H9 (cell line): ENCODE results near the gene ZFAND3. TPM values are rescaled to one million over a fixed set of nuclear protein-coding genes. Genes with fewer than 3 reads are reported as not detected.

Experiments
- DNase-seq: peaks from one replicate; pipeline ENCODE4 v3.0.0-alpha.2; 2017
- H2AFZ ChIP-seq: one replicate; pipeline ENCODE4 v1.6.1; 2013; ENCODE audit warnings: mild to moderate bottlenecking, low read length, control low read depth, moderate library complexity
- H2AK5ac ChIP-seq: 2 replicates; pipeline ENCODE4 v1.6.1; 2013; ENCODE audit warnings: low read length, control low read depth, mixed read lengths; ENCODE audit not compliant: insufficient read length
- H2BK120ac ChIP-seq: one replicate; pipeline ENCODE4 v1.6.1; 2013; ENCODE audit warnings: low read depth, mild to moderate bottlenecking, low read length, control low read depth, inconsistent platforms; ENCODE audit not compliant: poor library complexity, severe bottlenecking
- H2BK12ac ChIP-seq: 2 replicates; pipeline ENCODE4 v1.6.1; 2013; ENCODE audit warnings: low read length, control low read depth, mixed read lengths, low read depth; ENCODE audit not compliant: insufficient read length
- H2BK15ac ChIP-seq: 2 replicates; pipeline ENCODE4 v1.6.1; 2013; ENCODE audit warnings: low read depth, low read length, control low read depth
- H2BK20ac ChIP-seq: one replicate; pipeline ENCODE4 v1.6.1; 2013; ENCODE audit warnings: low read depth, mild to moderate bottlenecking, low read length, control low read depth, inconsistent platforms; ENCODE audit not compliant: poor library complexity, severe bottlenecking
- H2BK5ac ChIP-seq: 2 replicates; pipeline ENCODE4 v1.6.1; 2013; ENCODE audit warnings: low read length, control low read depth, mixed read lengths; ENCODE audit not compliant: insufficient read length
- H3K14ac ChIP-seq: 2 replicates; pipeline ENCODE4 v1.6.1; 2013; ENCODE audit warnings: low read length, control low read depth; ENCODE audit not compliant: insufficient read depth
- H3K18ac ChIP-seq: 2 replicates; pipeline ENCODE4 v1.6.1; 2013; ENCODE audit warnings: low read depth, mild to moderate bottlenecking, mixed read lengths, low read length, control low read depth; ENCODE audit not compliant: insufficient read length
- H3K23ac ChIP-seq: 2 replicates; pipeline ENCODE4 v1.6.1; 2013; ENCODE audit warnings: low read length, control low read depth, mixed read lengths, low read depth; ENCODE audit not compliant: insufficient read length
- H3K23me2 ChIP-seq: 2 replicates; pipeline ENCODE4 v1.6.1; 2013; ENCODE audit warnings: low read depth, mild to moderate bottlenecking, mixed read lengths, low read length, control low read depth; ENCODE audit not compliant: insufficient read length, poor library complexity, severe bottlenecking
- H3K27ac ChIP-seq: 2 replicates; pipeline ENCODE4 v1.5.1; 2013; ENCODE audit warnings: low read length, control low read depth, mixed read lengths, low read depth; ENCODE audit not compliant: insufficient read length
- H3K27me3 ChIP-seq: 2 replicates; pipeline ENCODE4 v1.6.1; 2013; ENCODE audit warnings: low read length, control low read depth, inconsistent platforms; ENCODE audit not compliant: insufficient read depth
- H3K4ac ChIP-seq: 2 replicates; pipeline ENCODE4 v1.6.1; 2013; ENCODE audit warnings: low read depth, mild to moderate bottlenecking, control low read depth, inconsistent platforms, low read length, moderate library complexity
- H3K4me1 ChIP-seq: 2 replicates; pipeline ENCODE4 v1.6.1; 2013; ENCODE audit warnings: low read length, control low read depth, inconsistent platforms; ENCODE audit not compliant: insufficient read depth
- H3K4me2 ChIP-seq: 2 replicates; pipeline ENCODE4 v1.6.1; 2013; ENCODE audit warnings: low read length, control low read depth, mixed read lengths; ENCODE audit not compliant: insufficient read length, insufficient read depth
- H3K56ac ChIP-seq: 2 replicates; pipeline ENCODE4 v1.6.1; 2013; ENCODE audit warnings: low read depth, mild to moderate bottlenecking, mixed read lengths, low read length, control low read depth; ENCODE audit not compliant: insufficient read length
- H3K79me1 ChIP-seq: 2 replicates; pipeline ENCODE4 v1.6.1; 2013; ENCODE audit warnings: low read depth, mild to moderate bottlenecking, moderate library complexity, low read length, control low read depth, inconsistent platforms; ENCODE audit not compliant: insufficient read depth, poor library complexity, severe bottlenecking
- H3K79me2 ChIP-seq: 2 replicates; pipeline ENCODE4 v1.6.1; 2013; ENCODE audit warnings: low read length, control low read depth, inconsistent platforms; ENCODE audit not compliant: insufficient read depth
- H3K9ac ChIP-seq: 2 replicates; pipeline ENCODE4 v1.6.1; 2013; ENCODE audit warnings: low read length, control low read depth, mixed read lengths; ENCODE audit not compliant: insufficient read length; ENCODE audit errors: extremely low read depth
- H3K9me3 ChIP-seq: one replicate; pipeline ENCODE4 v1.6.1; 2013; ENCODE audit warnings: low read depth, low read length, inconsistent platforms; ENCODE audit not compliant: control insufficient read depth
- H3T11ph ChIP-seq: one replicate; pipeline ENCODE4 v1.6.1; 2013; ENCODE audit warnings: mild to moderate bottlenecking, low read length, control low read depth, inconsistent platforms
- H4K20me1 ChIP-seq: one replicate; pipeline ENCODE4 v1.6.1; 2013; ENCODE audit not compliant: control insufficient read depth, insufficient read length, insufficient read depth
- H4K5ac ChIP-seq: 2 replicates; pipeline ENCODE4 v1.6.1; 2013; ENCODE audit warnings: low read depth, mild to moderate bottlenecking, mixed read lengths, low read length, control low read depth; ENCODE audit not compliant: insufficient read length
- H4K8ac ChIP-seq: replicated peaks from 2 replicates; pipeline ENCODE4 v1.6.1; 2013; ENCODE audit warnings: low read length, control low read depth, mixed read lengths, low read depth; ENCODE audit not compliant: insufficient read length
- H4K91ac ChIP-seq: 2 replicates; pipeline ENCODE4 v1.6.1; 2013; ENCODE audit warnings: low read depth, mild to moderate bottlenecking, moderate library complexity, mixed read lengths, low read length, control low read depth; ENCODE audit not compliant: insufficient read length
- H3K27ac Mint-ChIP-seq, 3 experiments: 2 replicates in 2 of 3; 3 replicates in 1 of 3; pipeline ENCODE4 v1.8.0; 2020 to 2021; ENCODE audit warnings: mixed read lengths in 3 of 3, mild to moderate bottlenecking in 1 of 3, moderate library complexity in 1 of 3
- H3K27me3 Mint-ChIP-seq: 2 replicates; pipeline ENCODE4 v1.8.0; 2021; ENCODE audit warnings: low read depth, mild to moderate bottlenecking, moderate library complexity, mixed read lengths
- H3K36me3 Mint-ChIP-seq, 3 experiments: 2 replicates in 2 of 3; 3 replicates in 1 of 3; pipeline ENCODE4 v1.8.0; 2020 to 2021; ENCODE audit warnings: low read depth in 3 of 3, mixed read lengths in 3 of 3; ENCODE audit not compliant: insufficient read depth in 1 of 3
- H3K4me1 Mint-ChIP-seq, 2 experiments: 2 replicates each; pipeline ENCODE4 v1.8.0; 2020; ENCODE audit warnings: mixed read lengths in 2 of 2
- H3K4me3 Mint-ChIP-seq, 2 experiments: 2 replicates in 1 of 2; 3 replicates in 1 of 2; pipeline ENCODE4 v1.8.0; 2020 to 2021; ENCODE audit warnings: mild to moderate bottlenecking in 2 of 2, mixed read lengths in 2 of 2, moderate library complexity in 1 of 2
- H3K9me3 Mint-ChIP-seq, 2 experiments: 2 replicates in 1 of 2; 3 replicates in 1 of 2; pipeline ENCODE4 v1.8.0; 2020; ENCODE audit warnings: mild to moderate bottlenecking in 2 of 2, mixed read lengths in 2 of 2, moderate library complexity in 1 of 2
- CTCF ChIP-seq: fragments of 200-600 bp; sonication (generic); conservative IDR thresholded peaks from 3 replicates; pipeline ENCODE4 v1.8.0; 2021; ENCODE audit warnings: antibody characterized with exemption, mild to moderate bottlenecking
- WGBS: extraction: QIAGEN DNeasy Blood & Tissue Kit; methylation state at CpG from one replicate; pipeline ENCODE4 v1.1.7; 2013; ENCODE audit warnings: missing lambda C conversion rate, low lambda C conversion rate, mixed read lengths; ENCODE audit not compliant: insufficient read length; ENCODE audit errors: extremely low coverage; 5-methylcytosine and 5-hydroxymethylcytosine counted together
- total RNA-seq: library from RNA; stranded (reverse); gene quantifications from 2 replicates; pipeline ENCODE4 v1.2.1, GENCODE V29; 2021

ZFAND3 gene
- total RNA-seq, 1 experiment from 2014 or later, result 57.7 TPM

GRCh38 chr6:38079537-38079936, 260.0 kb downstream of the ZFAND3 start:
- Histone ChIP-seq H3K4me2 (no peak overlapping the region), H2BK120ac (no peak overlapping the region), H3K14ac (no peak overlapping the region), H3K56ac (no peak overlapping the region), H2BK20ac (no peak overlapping the region), H3K23ac (no peak overlapping the region), H3K4me1 (no peaks in the 10 kb centered on the region), H4K5ac (no peak overlapping the region), H2BK5ac (no peak overlapping the region), H3K79me1 (no peaks in the 10 kb centered on the region), H3K9ac (no peak overlapping the region), H3T11ph (no peak overlapping the region), H4K8ac (no peak overlapping the region), H3K27ac (no peak overlapping the region), H3K23me2 (no peaks in the 10 kb centered on the region), H2BK15ac (no peak overlapping the region), H4K91ac (no peak overlapping the region), H4K20me1 (no peaks in the 10 kb centered on the region), H2BK12ac (no peak overlapping the region), H2AK5ac (no peak overlapping the region), H3K79me2 (no peaks in the 10 kb centered on the region), H2AFZ (no peak overlapping the region), H3K18ac (no peak overlapping the region), H3K9me3 (no peaks in the 10 kb centered on the region), H3K4ac (no peak overlapping the region), H3K27me3 (no peaks in the 10 kb centered on the region)
- no peak for DNase-seq
- WGBS, result no CpG with 5 or more reads among the region's 1 CpG
- TF ChIP-seq CTCF, result no peak
- Mint-ChIP-seq H3K9me3 (no peaks in the 10 kb centered on the region; a peak in 1 of 5 replicates), H3K4me1 (peaks cover 18 to 26% of the 10 kb centered on the region in 2 experiments), H3K27me3 (no peaks in the 10 kb centered on the region), H3K27ac (no peak overlapping the region), H3K4me3 (no peak overlapping the region), H3K36me3 (no peaks in the 10 kb centered on the region; a peak in 1 of 7 replicates)
